NCI-H526 (cell line): Measurements from ENCODE around the gene GARIN5A.

ENCODE experiments used
- DNase-seq, 2 experiments: peaks; one replicate each; lab custom pipeline; 2025; lab: John Stamatoyannopoulos, UW

The GARIN5A gene

DNA sequence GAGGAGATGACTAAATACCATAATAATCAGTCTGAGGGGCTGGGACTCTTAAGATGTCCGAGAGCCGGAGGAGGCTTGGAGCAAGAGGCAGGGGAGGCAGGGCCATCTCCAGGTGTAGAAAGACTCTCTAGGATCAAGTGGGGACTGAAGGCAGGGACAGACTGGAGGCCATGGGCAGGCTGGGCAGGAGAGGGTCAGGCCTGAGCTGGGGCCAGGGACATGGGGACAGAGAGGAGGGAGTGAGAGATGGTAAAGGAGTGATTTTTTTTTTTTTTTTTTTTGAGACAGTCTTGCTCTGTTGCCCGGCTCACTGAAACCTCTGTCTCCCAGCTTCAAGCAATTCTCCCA is 32.2 kb upstream of the GARIN5A start:
- DNase-seq, result no peak

GRCh38 chr19:50507376-50507775 is 30.7 kb upstream of the GARIN5A start:
- no peak for DNase-seq

GRCh38 chr19:50506700-50507099 is 30.1 kb upstream of the GARIN5A start:
- DNase-seq, result no peak

GRCh38 chr19:50505856-50506611 is 29.4 kb upstream of the GARIN5A start:
- DNase-seq, result no peak

DNA sequence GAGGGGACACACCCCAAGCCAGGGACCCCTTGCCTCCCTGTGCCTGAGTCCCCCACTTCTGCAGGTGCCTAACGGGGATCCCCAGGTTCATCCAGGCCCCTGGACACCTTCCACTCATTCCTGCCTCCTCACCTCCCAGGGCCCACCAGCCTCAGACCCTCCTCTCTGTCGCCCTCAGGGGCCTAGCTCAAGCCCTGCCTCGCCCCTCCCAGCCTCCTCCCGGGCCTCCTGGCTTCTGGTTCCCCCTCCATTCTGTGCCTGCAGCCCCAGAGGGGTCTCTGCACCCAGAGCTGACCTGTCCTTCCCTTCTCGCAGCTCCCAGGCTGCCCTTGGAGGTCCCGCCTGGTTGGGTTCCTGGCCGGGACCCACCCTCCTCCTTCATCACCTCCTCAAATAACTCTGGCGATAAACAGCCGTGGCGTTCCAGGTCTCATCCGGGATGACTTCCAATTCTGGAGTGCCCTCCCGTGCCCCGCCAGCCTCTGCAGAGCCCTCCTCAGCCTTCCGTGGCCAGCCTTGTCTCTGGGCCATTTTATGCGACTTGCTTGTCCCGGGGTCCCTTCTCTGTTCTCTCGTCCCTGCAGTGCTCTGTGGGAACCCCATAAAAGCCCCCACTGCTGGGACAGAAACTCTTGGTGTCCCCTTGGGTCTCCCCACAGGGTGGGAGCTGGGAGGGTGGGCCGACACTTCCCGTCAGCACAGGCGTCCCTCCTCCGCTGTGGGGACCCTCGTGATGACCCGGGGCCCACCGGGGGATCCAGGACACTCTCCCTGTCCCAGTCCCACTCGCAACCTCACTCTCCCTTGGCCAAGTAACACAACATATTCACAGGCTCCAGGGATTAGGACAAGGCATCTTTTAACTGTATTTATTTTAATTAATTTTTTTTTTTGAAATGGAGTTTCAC is 25.2 kb upstream of the GARIN5A start:
- no peak for DNase-seq

DNA sequence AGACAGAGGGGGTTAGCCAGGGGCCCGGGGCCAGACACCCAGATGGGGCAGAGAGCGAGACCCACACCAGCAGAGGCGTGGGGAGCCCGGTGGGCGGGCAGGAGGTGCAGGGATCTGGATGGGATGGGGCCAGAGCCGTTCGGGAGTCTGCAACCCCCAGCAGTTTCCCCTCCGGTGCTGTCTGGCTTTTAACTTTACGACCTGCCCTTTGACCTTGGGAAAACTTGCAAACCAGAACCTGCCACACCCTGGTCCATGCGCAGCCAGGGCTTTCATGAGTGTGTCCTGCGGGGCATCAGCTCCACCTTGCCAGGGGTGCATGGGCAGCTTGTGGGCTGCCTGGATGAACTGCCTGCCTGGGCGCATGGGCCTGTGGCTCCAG is 24.5 kb upstream of the GARIN5A start:
- no peak for DNase-seq

GRCh38 chr19:50500753-50501151 is 24.1 kb upstream of the GARIN5A start:
- DNase-seq, result no peak

GRCh38 chr19:50500060-50500752 is 23.6 kb upstream of the GARIN5A start:
- DNase-seq, result peak in 1 of 2 experiments; percentile 29

DNA sequence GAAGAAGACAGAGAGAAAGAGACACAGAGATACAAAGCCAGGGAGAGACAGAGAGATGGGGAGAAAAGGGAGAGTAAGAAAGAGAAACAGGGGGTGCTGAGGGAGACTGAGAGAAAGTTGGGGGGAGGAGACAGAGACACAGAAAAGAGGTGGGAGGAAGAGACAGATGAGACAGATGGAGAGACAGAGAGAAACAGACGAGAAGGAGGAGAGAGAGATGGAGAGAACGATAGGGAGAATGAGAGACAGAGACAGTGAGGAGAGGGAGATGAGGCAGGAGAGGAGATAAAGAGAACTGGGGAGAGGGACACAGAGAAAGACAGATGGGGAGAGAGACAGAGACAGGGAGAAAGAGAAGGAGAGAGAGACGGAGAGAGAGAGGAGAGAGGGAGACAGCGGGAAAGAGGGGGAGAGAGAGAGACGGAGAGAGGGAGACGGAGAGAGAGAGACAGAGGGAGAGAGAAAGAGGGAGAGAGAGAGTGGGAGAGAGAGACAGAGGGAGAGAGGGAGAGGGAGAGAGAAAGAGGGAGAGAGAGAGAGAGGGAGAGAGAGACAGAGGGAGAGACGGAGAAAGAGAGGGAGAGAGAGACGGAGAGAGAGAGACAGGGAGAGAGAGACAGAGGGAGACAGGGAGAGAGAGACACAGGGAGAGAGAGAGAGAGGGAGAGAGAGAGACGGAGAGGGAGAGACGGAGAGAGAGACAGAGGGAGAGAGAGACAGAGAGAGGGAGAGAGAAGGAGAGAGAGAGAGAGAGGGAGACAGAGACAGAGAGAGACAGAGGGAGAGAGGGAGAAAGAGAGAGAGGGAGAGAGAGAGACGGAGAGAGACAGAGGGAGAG is 21.8 kb upstream of the GARIN5A start:
- no peak for DNase-seq

DNA sequence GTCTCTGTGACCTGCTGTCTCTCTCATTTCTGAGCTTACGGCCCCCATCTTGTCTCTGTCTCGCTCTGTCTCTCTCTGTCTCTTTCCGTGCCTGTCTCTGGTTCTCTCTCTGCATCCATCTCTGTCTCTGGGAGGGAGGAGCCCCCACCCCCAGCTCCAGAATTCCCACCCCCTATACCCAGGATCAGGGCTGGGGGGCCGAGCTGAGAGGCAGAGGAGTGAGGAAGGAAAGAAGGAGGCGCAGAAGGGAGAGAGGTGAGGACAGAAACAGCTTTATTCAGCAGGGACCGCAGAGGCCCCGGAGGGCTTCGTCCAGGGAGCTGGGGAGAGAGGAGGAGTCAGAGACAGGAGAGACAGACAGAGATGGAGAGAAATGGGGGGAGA is 20.4 kb upstream of the GARIN5A start:
- DNase-seq, result no peak

- peak in 1 of 2 experiments; percentile 44 for DNase-seq
Observed at GRCh38 chr19:50496189-50497021, 19.8 kb upstream of the GARIN5A start.

GRCh38 chr19:50495020-50495531 is 18.4 kb upstream of the GARIN5A start:
- no peak for DNase-seq

DNA sequence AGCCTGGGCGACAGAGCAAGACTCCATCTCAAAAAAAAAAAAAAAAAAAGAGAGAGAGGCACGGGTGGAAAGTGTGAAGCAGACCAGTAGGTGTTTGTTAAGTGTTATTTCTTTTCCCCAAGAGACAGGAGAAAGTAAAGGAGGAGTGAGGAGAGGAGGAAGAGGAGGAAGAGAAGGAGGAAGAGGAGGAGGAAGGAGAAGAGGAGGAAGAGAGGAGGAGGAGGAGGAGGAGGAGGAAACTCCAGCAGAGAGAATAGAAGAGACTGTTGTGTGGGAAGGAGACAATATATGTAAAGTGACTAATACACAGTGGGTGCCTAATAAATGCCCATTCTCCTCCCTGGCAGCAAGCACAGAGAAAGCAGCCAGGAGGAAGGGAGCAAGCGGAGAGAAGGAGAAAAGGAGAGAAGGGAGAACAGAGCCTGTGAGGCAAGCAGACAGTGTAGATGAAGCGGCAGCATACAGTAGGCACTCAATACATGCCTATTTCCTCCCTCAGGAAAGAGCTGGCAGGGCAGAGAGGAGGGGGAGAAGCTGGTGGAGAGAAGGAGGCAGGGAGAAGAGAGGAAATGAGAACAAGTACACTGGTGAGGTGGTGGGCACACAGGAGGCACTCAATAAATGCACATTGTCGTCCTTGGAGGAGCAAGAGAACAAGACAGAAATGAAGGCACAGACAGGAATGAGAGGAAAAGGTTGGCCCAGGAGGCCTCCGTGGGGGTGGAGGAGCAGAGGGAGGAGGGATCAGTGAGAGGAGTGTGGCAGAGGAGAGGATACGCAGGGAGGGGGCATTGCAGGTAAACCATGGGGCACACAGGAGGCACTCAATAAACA is 17.8 kb upstream of the GARIN5A start:
- DNase-seq, result no peak

DNA sequence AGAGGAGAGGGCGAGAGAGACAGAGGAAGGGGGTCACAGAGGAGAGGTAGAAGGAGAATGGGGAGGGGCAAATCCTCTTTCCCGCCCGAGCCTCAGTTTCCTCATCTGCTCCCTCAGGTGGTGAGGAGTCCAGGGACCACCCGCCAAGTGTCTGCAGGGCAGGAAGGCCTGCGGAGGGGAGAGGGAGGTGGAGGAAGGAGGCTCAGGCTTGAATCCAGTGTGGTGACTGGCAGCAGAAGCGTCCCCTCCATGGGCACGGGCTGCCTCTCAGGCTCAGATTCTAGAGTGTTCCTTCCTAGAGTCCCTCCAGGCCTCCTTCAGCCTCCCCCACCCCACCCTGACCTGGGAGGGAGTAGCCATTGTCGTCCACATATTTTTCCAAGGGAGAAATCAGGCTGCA is 16.5 kb upstream of the GARIN5A start:
- DNase-seq, result no peak

DNA sequence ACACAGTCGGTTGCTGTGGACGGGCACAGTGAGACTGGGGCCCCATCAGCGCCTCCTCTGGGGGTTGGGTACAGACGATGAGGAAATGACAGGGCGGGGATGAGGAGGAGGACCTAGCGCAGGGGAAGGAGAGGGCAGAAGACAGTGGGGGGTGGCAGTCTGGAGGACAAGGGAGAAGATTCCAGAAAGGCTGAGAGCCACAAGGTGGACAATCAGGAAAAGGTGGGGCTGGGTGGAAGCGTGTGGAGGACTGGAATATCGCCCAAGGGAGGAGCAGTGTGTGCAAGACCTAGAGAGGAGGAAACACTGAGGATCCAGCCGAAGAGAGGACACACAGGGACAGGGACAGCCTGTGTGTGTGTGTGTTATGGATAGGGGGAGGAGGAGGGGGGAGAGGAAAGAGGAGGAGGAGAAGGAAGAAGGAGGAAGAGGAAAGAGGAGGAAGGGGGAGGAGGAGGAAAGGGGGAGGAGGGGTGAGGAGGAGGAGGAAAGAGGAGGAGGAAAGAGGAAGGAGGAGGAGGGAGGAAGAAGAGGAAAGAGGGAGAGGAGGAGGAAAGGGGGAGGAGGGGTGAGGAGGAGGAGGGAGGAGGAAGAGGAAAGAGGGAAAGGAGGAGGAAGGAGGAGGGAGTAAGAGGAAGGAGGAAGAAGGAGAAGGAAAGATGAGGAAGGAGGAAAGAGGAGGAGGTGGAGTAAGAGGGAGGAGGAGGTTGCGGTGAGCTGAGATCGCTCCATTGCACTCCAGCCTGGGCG is 15.8 kb upstream of the GARIN5A start:
- no peak for DNase-seq

DNA sequence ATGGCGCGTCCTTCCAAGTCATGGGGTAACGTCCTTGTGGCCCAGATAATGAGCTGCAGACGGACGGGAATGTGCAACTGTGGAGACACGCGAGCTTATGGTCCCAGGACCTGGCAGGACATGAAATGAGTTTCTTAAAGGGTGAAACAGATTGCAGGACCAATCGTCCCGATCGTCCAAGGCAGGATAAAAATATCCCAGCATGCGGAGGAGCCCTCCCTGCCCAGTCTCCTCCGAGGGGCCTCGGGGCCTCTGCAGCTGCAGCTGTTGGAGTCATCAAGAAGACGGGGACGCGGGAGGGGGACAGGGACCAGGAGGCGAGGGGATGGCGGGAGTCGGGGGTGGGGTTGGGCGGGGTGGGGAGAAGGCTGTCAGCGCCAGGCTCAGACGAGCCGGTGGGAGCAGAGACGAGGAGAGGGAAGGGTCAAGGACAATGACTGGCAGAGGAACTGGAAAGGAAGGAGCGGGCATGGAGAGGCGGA is 14.4 kb upstream of the GARIN5A start:
- DNase-seq, result no peak

DNA sequence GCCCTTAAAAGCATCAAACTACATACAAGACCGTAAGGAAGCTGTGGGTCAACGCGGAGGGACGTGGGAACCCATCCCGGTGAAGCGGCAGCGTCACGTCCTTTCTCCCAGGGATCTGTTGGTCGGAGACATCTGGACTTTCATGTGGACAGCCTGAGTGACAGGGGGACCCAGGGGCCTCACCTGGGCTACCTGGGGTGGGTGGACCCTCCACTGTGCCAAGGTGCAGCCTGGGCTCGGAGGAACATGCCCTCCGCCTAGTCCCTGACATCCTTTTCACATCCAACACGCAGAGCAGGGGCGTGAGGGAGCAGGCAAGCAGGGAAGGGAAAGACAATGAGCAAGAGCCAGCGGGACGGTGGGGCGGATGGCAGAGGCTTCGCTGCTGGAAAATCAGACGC is 13.8 kb upstream of the GARIN5A start:
- no peak for DNase-seq

GRCh38 chr19:50489461-50490011 is 12.9 kb upstream of the GARIN5A start:
- no peak for DNase-seq
